ENCODE results near the gene CNNM2.

The CNNM2 gene

GRCh38 chr10:103067484-103067883, 149.4 kb downstream of the CNNM2 start:
- H3K27me3 ChIP-seq (ENCODE audit: low read length) = no peaks in the 10 kb centered on the region
- TF ChIP-seq CTCF (IDR thresholded peaks at IDR 0.05; ENCODE audit: insufficient read depth, low read length, poor library complexity, severe bottlenecking) = no peak
- TF ChIP-seq EZH2phosphoT487 (conservative IDR thresholded peaks at IDR 0.05; ENCODE audit: low read length) = no peak

DNA sequence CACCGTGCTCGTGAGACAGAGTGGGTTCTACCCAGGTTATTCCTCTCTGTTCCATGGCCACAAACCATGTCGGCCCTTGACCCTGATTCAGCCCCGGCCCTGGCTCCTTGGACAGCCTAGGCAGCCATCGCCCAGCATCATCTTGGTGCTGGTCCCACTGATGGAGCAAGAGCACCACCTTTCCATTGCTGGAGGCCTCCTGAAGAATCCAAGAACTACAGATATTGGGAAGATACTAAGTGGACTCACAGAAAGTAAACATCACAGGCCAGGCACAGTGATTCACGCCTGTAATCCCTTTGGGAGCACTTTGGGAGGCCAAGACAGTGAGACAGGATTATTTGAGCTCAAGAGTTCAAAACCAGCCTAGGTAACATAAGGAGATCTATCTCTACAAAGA, 149.9 kb downstream of the CNNM2 start:
- no peak for TF ChIP-seq CTCF (IDR thresholded peaks at IDR 0.05; ENCODE audit: insufficient read depth, low read length, poor library complexity, severe bottlenecking)
- TF ChIP-seq EZH2phosphoT487 (conservative IDR thresholded peaks at IDR 0.05; ENCODE audit: low read length) = no peak
- no peaks in the 10 kb centered on the region for H3K27me3 ChIP-seq (ENCODE audit: low read length)

More at GRCh38 chr10:103067484-103067883, 149.4 kb downstream of the CNNM2 start:
- Histone ChIP-seq H3K4me2 (ENCODE audit: low read depth, low read length, poor library complexity, severe bottlenecking) (no peak overlapping the region), H3K9me3 (ENCODE audit: insufficient read depth, low read length) (no peaks in the 10 kb centered on the region), H3K36me3 (ENCODE audit: low read length) (no peaks in the 10 kb centered on the region), H3K9me2 (replicated peaks; ENCODE audit: insufficient read depth, low read length) (no peaks in the 10 kb centered on the region), H3K9ac (ENCODE audit: low read length) (no peak overlapping the region), H3K27ac (ENCODE audit: low read depth, low read length) (no peak overlapping the region), H3F3A (ENCODE audit: insufficient read depth) (no peaks in the 10 kb centered on the region), H4K20me1 (ENCODE audit: low read depth, low read length) (no peaks in the 10 kb centered on the region), H3K79me2 (ENCODE audit: insufficient read depth, low read length) (no peaks in the 10 kb centered on the region), H2AFZ (ENCODE audit: low read depth, low read length, severe bottlenecking) (no peak overlapping the region), H3K4me3 (ENCODE audit: insufficient read depth, low read length, poor library complexity, severe bottlenecking) (no peak overlapping the region)

DNA sequence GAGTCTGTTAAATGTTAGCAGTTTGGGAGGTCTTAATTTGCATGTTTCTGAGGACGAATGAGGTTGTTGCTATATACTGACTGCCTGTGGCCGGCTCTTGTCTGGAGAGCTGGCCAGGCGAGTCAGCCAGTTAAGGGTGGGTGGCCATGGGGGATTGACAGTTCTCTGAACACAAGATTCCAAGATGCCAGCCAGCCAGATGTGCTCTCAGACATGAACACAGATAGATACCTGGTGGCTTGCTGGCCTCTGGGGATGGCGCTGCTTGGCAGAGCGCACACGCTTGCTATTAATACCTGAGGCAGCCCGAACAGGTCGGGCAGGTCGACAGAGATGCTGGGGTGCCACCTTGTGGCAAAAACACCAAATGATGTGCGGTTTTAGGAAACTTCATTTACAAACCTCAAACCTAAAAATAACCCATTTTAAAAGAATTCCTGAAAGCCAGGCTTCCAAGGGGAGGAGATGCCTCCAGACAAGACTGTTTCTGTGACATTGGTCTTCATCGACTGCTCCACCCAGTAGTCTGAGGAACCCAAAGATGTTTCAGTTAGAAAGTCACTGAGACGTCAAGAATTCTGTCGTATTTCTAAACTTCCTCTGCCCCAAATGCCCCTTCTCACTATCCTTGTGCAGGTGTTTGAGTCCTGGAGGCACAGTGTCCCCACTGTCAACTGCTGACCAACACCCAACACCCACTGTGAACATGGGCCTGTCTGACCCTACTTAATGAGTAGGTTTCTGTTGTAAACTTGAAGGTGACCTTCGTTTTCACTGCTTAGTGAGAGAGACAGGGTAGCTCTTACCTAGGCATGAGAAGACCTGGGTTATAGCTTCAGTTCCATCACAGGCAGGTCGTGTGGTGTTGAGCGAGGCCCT, 151.6 kb downstream of the CNNM2 start:
- Histone ChIP-seq H2AFZ (ENCODE audit: low read depth, low read length, severe bottlenecking) (no peak overlapping the region), H3F3A (ENCODE audit: insufficient read depth) (no peaks in the 10 kb centered on the region), H3K9ac (ENCODE audit: low read length) (no peak overlapping the region), H3K9me2 (replicated peaks; ENCODE audit: insufficient read depth, low read length) (no peaks in the 10 kb centered on the region), H3K79me2 (ENCODE audit: insufficient read depth, low read length) (no peaks in the 10 kb centered on the region), H3K4me3 (ENCODE audit: insufficient read depth, low read length, poor library complexity, severe bottlenecking) (no peak overlapping the region), H3K36me3 (ENCODE audit: low read length) (no peaks in the 10 kb centered on the region), H3K4me2 (ENCODE audit: low read depth, low read length, poor library complexity, severe bottlenecking) (no peak overlapping the region), H3K27ac (ENCODE audit: low read depth, low read length) (no peak overlapping the region), H4K20me1 (ENCODE audit: low read depth, low read length) (no peaks in the 10 kb centered on the region), H3K9me3 (ENCODE audit: insufficient read depth, low read length) (no peaks in the 10 kb centered on the region), H3K27me3 (ENCODE audit: low read length) (no peaks in the 10 kb centered on the region)
- TF ChIP-seq CTCF (IDR thresholded peaks at IDR 0.05; ENCODE audit: insufficient read depth, low read length, poor library complexity, severe bottlenecking) (no peak), EZH2phosphoT487 (conservative IDR thresholded peaks at IDR 0.05; ENCODE audit: low read length) (no peak)

More for the DNA sequence above, 149.9 kb downstream of the CNNM2 start:
- Histone ChIP-seq H3K36me3 (ENCODE audit: low read length) (no peaks in the 10 kb centered on the region), H3K9me2 (replicated peaks; ENCODE audit: insufficient read depth, low read length) (no peaks in the 10 kb centered on the region), H3K4me2 (ENCODE audit: low read depth, low read length, poor library complexity, severe bottlenecking) (no peak overlapping the region), H3F3A (ENCODE audit: insufficient read depth) (no peaks in the 10 kb centered on the region), H2AFZ (ENCODE audit: low read depth, low read length, severe bottlenecking) (no peak overlapping the region), H3K27ac (ENCODE audit: low read depth, low read length) (no peak overlapping the region), H3K9me3 (ENCODE audit: insufficient read depth, low read length) (no peaks in the 10 kb centered on the region), H4K20me1 (ENCODE audit: low read depth, low read length) (no peaks in the 10 kb centered on the region), H3K79me2 (ENCODE audit: insufficient read depth, low read length) (no peaks in the 10 kb centered on the region), H3K4me3 (ENCODE audit: insufficient read depth, low read length, poor library complexity, severe bottlenecking) (no peak overlapping the region), H3K9ac (ENCODE audit: low read length) (no peak overlapping the region)

Data from SU-DHL-6 (cell line).